HG02981 (cell line): ENCODE results near the gene PLEKHB2.
A peak's percentile ranks its signal among the peaks of the same experiment; 100 is the strongest.
"Not testable (repeated sequence)": the region's sequence is repeated elsewhere in the genome, so short reads cannot be mapped to it uniquely, and the experiment has no call there.

ENCODE experiments used
- ATAC-seq: cut with Tn5 transposase; IDR thresholded peaks from one replicate; pipeline ENCODE4 v1.9.1; 2021; ENCODE audit warnings: mild to moderate bottlenecking, moderate library complexity; ENCODE audit not compliant: unreplicated experiment

Gene PLEKHB2

GRCh38 chr2:131093696-131094462, 11.3 kb upstream of the PLEKHB2 start:
- peak; percentile 65 for ATAC-seq

GRCh38 chr2:131094463-131095281, 10.5 kb upstream of the PLEKHB2 start:
- no peak for ATAC-seq

- no peak for ATAC-seq
Measured at GRCh38 chr2:131103165-131103564, 2.0 kb upstream of the PLEKHB2 start.

- peak; percentile 70 for ATAC-seq
Measured at GRCh38 chr2:131104487-131105155, 515 bp upstream of the PLEKHB2 start.

GRCh38 chr2:131105950-131106801, 1.0 kb downstream of the PLEKHB2 start:
- ATAC-seq = peak; percentile 33

- ATAC-seq = no peak
Measured at GRCh38 chr2:131112529-131112928, 7.4 kb downstream of the PLEKHB2 start.

GRCh38 chr2:131113566-131114227, 8.6 kb downstream of the PLEKHB2 start:
- ATAC-seq = no peak

GRCh38 chr2:131114950-131115349, 9.8 kb downstream of the PLEKHB2 start:
- ATAC-seq = not testable (repeated sequence)

GRCh38 chr2:131115752-131116151, 10.6 kb downstream of the PLEKHB2 start:
- ATAC-seq = no peak

GRCh38 chr2:131120815-131121317, 15.7 kb downstream of the PLEKHB2 start:
- ATAC-seq = no peak

GRCh38 chr2:131121464-131121863, 16.3 kb downstream of the PLEKHB2 start:
- ATAC-seq = no peak

- ATAC-seq = no peak
Measured at GRCh38 chr2:131122496-131122895, 17.4 kb downstream of the PLEKHB2 start.

- ATAC-seq = no peak
Measured at GRCh38 chr2:131123192-131123591, 18.1 kb downstream of the PLEKHB2 start.

GRCh38 chr2:131125195-131125757, 20.1 kb downstream of the PLEKHB2 start:
- ATAC-seq = no peak

GRCh38 chr2:131126436-131126835, 21.3 kb downstream of the PLEKHB2 start:
- no peak for ATAC-seq

GRCh38 chr2:131127076-131127475, 21.9 kb downstream of the PLEKHB2 start:
- no peak for ATAC-seq

- ATAC-seq = no peak
Measured at GRCh38 chr2:131127981-131128380, 22.8 kb downstream of the PLEKHB2 start.

- no peak for ATAC-seq
Measured at GRCh38 chr2:131130298-131130596, 25.1 kb downstream of the PLEKHB2 start.

- ATAC-seq = no peak
Measured at GRCh38 chr2:131132729-131133128, 27.6 kb downstream of the PLEKHB2 start.

GRCh38 chr2:131140581-131140980, 35.4 kb downstream of the PLEKHB2 start:
- ATAC-seq = no peak
